Activated B cell treated with CpG ODN at 0.5 μM for 24 hours (primary cell): ENCODE measurements around the gene IRF8. TPM values are rescaled to one million over a fixed set of nuclear protein-coding genes. Genes with fewer than 3 reads are reported as not detected.
A peak's percentile ranks its signal among the peaks of the same experiment; 100 is the strongest.

ENCODE experiments used
- ATAC-seq: fragments of 200-7000 bp; cut with Tn5 transposase; one replicate; pipeline ENCODE4 v1.10.0; 2021; ENCODE audit warnings: low read depth, mild to moderate bottlenecking, moderate library complexity
- CTCF ChIA-PET: fragments of 350-600 bp; sonication (Branson Sonifier 250); formaldehyde crosslinking; loops from one replicate; lab custom pipeline; 2021; ENCODE audit warnings: antibody characterized with exemption; lab: Charles Lee
- POLR2A ChIA-PET: fragments of 350-600 bp; sonication (Branson Sonifier 250); formaldehyde crosslinking; loops from one replicate; lab custom pipeline; 2021; ENCODE audit warnings: antibody characterized with exemption; lab: Charles Lee
- DNase-seq: peaks from one replicate; pipeline ENCODE4 v3.0.0; 2022
- H3K27ac Mint-ChIP-seq: one replicate; pipeline ENCODE4 v1.8.0; 2020; ENCODE audit warnings: mixed read lengths
- H3K27me3 Mint-ChIP-seq: one replicate; pipeline ENCODE4 v1.8.0; 2021; ENCODE audit warnings: mixed read lengths
- H3K36me3 Mint-ChIP-seq: one replicate; pipeline ENCODE4 v1.8.0; 2021; ENCODE audit warnings: low read depth, mixed read lengths
- H3K4me1 Mint-ChIP-seq: one replicate; pipeline ENCODE4 v1.8.0; 2021; ENCODE audit warnings: mixed read lengths
- H3K4me3 Mint-ChIP-seq: one replicate; pipeline ENCODE4 v1.8.0; 2020; ENCODE audit warnings: mild to moderate bottlenecking, mixed read lengths
- H3K9me3 Mint-ChIP-seq: one replicate; pipeline ENCODE4 v1.8.0; 2020; ENCODE audit warnings: mixed read lengths
- intact Hi-C: fragments of 100-400 bp; cut with micrococcal nuclease; formaldehyde crosslinking; loops from one replicate; pipeline ENCODE4 v1.15.1; 2024
- total RNA-seq: library from RNA; stranded (reverse); gene quantifications from 2 replicates; pipeline ENCODE4 v1.2.3, GENCODE V29; 2022
- TF ChIP-seq, protein P1 (sequence below): fragments of 200-600 bp; IDR thresholded peaks from one replicate; pipeline ENCODE4 v1.8.0; 2022; ENCODE audit warnings: antibody characterized with exemption, mild to moderate bottlenecking

The IRF8 gene
- total RNA-seq, 1 donor from 2014 or later, result 248 TPM

DNA sequence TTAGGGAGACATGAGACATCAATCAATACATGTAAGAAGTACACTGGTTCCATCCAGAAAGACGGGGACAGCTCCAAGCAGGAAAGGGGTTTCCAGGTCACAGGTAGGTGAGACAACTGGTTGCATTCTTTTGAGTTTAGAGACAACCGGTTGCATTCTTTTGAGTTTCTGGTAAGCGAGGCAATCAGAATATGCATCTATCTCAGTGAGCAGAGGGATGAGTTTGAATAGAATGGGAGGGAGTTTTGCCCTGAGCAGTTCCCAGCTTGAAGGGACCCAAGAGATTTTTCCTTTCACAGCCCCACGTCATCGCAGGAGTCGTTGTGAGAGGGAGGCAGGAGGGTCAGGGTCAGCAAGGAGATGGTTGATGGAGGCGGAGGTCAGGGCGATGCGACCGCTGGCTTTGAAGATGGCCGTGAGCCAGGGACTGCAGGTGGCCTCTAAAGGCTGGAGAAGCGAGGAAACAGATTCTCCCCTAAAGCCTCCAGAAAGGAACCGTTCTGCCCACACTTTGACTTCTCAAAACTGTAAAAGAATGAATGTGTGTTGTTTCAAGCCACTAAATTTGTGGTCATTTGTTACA, 36.5 kb downstream of the IRF8 start:
- H3K36me3 Mint-ChIP-seq, result no peaks in the 10 kb centered on the region
- H3K4me1 Mint-ChIP-seq, result peaks cover 97% of the 10 kb centered on the region
- no peaks in the 10 kb centered on the region for H3K9me3 Mint-ChIP-seq
- no peak for DNase-seq
- H3K27me3 Mint-ChIP-seq, result no peaks in the 10 kb centered on the region
- ChIA-PET CTCF (interaction anchor here (1.0 to 2.5 kb wide), 6 partner anchors 12 to 114 kb away, joined by 3 to 17 read pairs (median 8); no protein-coding TSS in a partner anchor), POLR2A (interaction anchor here (0.6 to 6.8 kb wide), 24 partner anchors 8 to 250 kb away, joined by 3 to 111 read pairs (median 7); partner anchors contain the start of gene IRF8)
- TF ChIP-seq, protein P1, sequence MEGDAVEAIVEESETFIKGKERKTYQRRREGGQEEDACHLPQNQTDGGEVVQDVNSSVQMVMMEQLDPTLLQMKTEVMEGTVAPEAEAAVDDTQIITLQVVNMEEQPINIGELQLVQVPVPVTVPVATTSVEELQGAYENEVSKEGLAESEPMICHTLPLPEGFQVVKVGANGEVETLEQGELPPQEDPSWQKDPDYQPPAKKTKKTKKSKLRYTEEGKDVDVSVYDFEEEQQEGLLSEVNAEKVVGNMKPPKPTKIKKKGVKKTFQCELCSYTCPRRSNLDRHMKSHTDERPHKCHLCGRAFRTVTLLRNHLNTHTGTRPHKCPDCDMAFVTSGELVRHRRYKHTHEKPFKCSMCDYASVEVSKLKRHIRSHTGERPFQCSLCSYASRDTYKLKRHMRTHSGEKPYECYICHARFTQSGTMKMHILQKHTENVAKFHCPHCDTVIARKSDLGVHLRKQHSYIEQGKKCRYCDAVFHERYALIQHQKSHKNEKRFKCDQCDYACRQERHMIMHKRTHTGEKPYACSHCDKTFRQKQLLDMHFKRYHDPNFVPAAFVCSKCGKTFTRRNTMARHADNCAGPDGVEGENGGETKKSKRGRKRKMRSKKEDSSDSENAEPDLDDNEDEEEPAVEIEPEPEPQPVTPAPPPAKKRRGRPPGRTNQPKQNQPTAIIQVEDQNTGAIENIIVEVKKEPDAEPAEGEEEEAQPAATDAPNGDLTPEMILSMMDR, result no peak
- no peak for ATAC-seq
- intact Hi-C loops, result loop anchor here (1.0 to 10.0 kb wide), 2 partner anchors 8 to 381 kb away; no protein-coding TSS in a partner anchor
- H3K4me3 Mint-ChIP-seq, result peak overlapping the region; percentile 75
- H3K27ac Mint-ChIP-seq, result peak overlapping the region; percentile 98

DNA sequence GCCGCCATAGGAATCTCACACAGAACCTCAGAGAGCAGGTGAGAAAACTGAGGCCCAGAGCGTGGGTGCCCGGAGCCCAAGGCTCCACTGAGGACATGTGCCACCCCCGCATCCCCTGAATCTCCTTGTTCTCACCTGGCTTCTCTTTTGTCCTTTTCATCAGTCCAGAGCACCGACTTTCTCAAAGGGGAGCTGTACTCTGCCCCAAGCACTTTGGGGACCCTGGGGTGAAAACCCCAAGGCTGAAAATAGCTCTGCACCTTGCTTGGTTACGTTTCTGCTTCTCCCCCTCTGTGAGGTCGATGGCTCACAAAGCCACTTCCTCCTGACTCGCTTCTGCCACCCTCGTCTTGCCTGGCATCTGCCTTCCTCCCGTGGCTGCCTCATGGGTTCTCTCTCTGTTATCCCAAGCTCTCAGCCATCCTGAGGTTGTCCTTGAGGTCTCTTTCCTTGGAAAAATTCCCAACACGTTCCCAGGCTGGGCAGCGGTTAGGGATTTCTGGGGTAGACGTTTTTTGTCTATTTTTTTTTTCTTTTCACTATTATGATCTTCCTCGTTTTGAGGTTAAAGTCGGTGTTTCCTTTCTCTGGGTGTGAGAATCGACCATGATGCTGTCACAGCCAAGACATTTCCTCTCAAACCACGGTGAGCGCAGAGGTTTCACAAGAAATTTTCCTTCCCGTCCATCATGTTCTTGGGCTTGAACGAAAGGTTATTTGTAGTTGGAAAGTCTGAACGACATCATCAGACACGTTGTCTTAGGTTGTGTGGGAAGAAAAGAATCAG, 37.2 kb downstream of the IRF8 start:
- Mint-ChIP-seq H3K27me3 (no peaks in the 10 kb centered on the region), H3K27ac (peak overlapping the region; percentile 98), H3K36me3 (no peaks in the 10 kb centered on the region), H3K4me3 (peak overlapping the region; percentile 75), H3K4me1 (peaks cover 90% of the 10 kb centered on the region), H3K9me3 (no peaks in the 10 kb centered on the region)
- POLR2A ChIA-PET, result interaction anchor here (0.6 to 6.8 kb wide), 25 partner anchors 9 to 250 kb away, joined by 3 to 111 read pairs (median 7); partner anchors contain the start of gene IRF8
- DNase-seq (peak; percentile 66), ATAC-seq (peak; percentile 78)
- TF ChIP-seq, protein P1, result no peak
- intact Hi-C loops, result loop anchor here (1.0 to 10.0 kb wide), 9 partner anchors 9 to 381 kb away; no protein-coding TSS in a partner anchor
- CTCF ChIA-PET, result interaction anchor here (1.0 to 2.5 kb wide), 8 partner anchors 11 to 114 kb away, joined by 3 to 17 read pairs (median 6); no protein-coding TSS in a partner anchor

DNA sequence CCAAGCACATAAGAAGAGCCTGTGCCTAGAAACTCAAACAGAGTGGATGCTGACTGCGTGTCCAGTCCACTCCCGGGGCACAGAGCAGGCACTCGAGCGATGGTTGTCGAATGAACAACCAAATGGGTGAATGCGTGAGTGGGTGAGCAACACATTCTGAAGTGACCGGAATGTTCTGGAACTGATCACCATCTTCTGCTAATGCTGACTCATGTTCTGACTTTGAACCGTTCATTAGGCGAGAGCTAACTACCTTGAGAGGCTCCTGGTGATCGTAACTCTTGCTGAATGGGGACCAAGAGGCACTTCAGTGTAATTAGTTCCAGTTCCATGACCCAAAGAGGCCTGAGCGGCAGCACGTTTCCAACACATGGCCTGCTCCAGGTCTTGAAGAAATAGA, 37.9 kb downstream of the IRF8 start:
- Mint-ChIP-seq H3K27ac (peak overlapping the region; percentile 98), H3K9me3 (no peaks in the 10 kb centered on the region), H3K36me3 (no peaks in the 10 kb centered on the region), H3K27me3 (no peaks in the 10 kb centered on the region), H3K4me1 (peaks cover 89% of the 10 kb centered on the region), H3K4me3 (peak overlapping the region; percentile 75)
- POLR2A ChIA-PET, result interaction anchor here (0.6 to 6.8 kb wide), 14 partner anchors 9 to 116 kb away, joined by 3 to 111 read pairs (median 14); partner anchors contain the start of gene IRF8
- DNase-seq, result no peak
- CTCF ChIA-PET, result interaction anchor here (1.0 to 2.5 kb wide), 4 partner anchors 10 to 115 kb away, joined by 3 to 17 read pairs (median 6); no protein-coding TSS in a partner anchor
- no peak for ATAC-seq
- TF ChIP-seq, protein P1, result no peak
- intact Hi-C loops, result loop anchor here (1.0 to 10.0 kb wide), 8 partner anchors 10 to 382 kb away; no protein-coding TSS in a partner anchor

DNA sequence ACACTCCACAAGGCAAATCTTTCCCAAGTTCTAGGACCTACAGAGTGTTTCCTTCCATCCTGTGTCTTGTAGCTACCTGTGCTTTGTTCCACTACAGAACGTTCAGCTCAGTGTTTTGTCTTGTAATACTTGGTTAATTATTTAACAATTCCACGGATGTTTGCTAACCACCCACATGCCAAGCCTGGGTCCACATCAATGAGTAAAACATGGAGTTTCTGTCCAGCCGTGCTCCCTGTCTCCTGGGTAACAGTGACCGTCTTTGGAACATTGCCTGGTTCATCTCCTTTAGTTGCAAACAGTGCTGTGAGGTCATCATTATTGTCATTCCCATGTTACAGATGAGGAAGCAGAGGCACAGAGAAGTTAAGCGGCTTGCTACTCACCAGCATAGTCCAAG, 41.3 kb downstream of the IRF8 start:
- Mint-ChIP-seq H3K27ac (peak overlapping the region; percentile 31), H3K27me3 (no peaks in the 10 kb centered on the region), H3K36me3 (no peaks in the 10 kb centered on the region), H3K9me3 (no peaks in the 10 kb centered on the region), H3K4me1 (peaks cover 84% of the 10 kb centered on the region), H3K4me3 (no peak overlapping the region)
- no peak for DNase-seq
- POLR2A ChIA-PET, result interaction anchor here (1.3 to 2.0 kb wide), 2 partner anchors 10 to 25 kb away, joined by 3 to 5 read pairs; no protein-coding TSS in a partner anchor
- intact Hi-C loops, result no loop called here
- CTCF ChIA-PET, result no interaction called here
- no peak for ATAC-seq
- TF ChIP-seq, protein P1, result no peak
